GM12892 (cell line): ENCODE data around the gene RBFOX2.

Experiments
- POLR2A ChIP-seq: IDR thresholded peaks from 2 replicates; pipeline ENCODE4 v1.6.1; 2011; ENCODE audit warnings: low read depth, low read length, control low read depth
- POLR2AphosphoS5 ChIP-seq: IDR thresholded peaks from 2 replicates; pipeline ENCODE4 v1.6.1; 2011; ENCODE audit warnings: low read depth, low read length, control low read depth
- TAF1 ChIP-seq: IDR thresholded peaks from 2 replicates; pipeline ENCODE4 v1.6.1; 2011; ENCODE audit warnings: low read depth, mild to moderate bottlenecking, control low read depth, low read length, borderline replicate concordance

- TF ChIP-seq POLR2A (no peak), POLR2AphosphoS5 (no peak), TAF1 (no peak)
Measured at GRCh38 chr22:35811670-35812069, 217.0 kb downstream of the RBFOX2 start.
